ENCODE measurements around the gene C1orf21. TPM values are rescaled to one million over a fixed set of nuclear protein-coding genes. Genes with fewer than 3 reads are reported as not detected.

The C1orf21 gene
- total and polyA plus RNA-seq, 12 donors, result 20.6 to 76.7 (median 67.5) TPM

DNA sequence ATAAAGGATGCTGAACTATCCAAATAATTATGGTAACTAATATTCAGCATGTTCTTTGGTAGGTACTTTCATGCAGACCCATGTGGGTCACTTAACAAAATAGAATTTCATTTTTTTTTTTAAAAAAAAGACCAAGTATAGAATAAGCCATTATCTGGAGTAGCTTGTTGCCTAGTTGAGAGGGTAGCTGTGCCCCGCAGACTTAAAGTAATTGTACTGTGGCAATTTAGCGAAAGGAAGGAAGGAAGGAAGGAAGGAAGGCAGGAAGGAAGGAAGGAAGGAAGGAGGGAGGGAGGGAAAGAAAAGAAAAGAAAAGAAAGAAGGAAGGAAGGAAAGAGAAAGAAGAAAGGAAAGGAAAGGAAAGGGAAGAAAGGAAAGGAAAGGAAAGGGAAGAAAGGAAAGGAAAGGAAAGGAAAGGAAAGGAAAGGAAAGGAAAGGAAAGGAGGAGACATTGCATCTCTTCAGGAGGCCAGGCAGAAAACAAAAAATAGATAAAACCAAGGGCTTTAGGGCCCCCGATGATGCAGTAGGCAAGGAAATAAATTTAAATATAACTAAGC lies 35.3 kb upstream of the C1orf21 start:
- Histone ChIP-seq H3K4me3 (no peak overlapping the region), H3K27me3 (no peaks in the 10 kb centered on the region), H3K36me3 (no peaks in the 10 kb centered on the region), H3K4me1 (no peaks in the 10 kb centered on the region), H3K9me3 (no peaks in the 10 kb centered on the region), H3K27ac (no peak overlapping the region)
- 84 to 90% methylated on average over 3 of the region's 3 CpGs for WGBS, 2 donors
- intact Hi-C loops (cut with DNase I), result no loop called here
- no peak for DNase-seq
- TF ChIP-seq, protein P1, sequence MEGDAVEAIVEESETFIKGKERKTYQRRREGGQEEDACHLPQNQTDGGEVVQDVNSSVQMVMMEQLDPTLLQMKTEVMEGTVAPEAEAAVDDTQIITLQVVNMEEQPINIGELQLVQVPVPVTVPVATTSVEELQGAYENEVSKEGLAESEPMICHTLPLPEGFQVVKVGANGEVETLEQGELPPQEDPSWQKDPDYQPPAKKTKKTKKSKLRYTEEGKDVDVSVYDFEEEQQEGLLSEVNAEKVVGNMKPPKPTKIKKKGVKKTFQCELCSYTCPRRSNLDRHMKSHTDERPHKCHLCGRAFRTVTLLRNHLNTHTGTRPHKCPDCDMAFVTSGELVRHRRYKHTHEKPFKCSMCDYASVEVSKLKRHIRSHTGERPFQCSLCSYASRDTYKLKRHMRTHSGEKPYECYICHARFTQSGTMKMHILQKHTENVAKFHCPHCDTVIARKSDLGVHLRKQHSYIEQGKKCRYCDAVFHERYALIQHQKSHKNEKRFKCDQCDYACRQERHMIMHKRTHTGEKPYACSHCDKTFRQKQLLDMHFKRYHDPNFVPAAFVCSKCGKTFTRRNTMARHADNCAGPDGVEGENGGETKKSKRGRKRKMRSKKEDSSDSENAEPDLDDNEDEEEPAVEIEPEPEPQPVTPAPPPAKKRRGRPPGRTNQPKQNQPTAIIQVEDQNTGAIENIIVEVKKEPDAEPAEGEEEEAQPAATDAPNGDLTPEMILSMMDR (IDR thresholded peaks at IDR 0.05), result no peak
- ATAC-seq, result no peak

GRCh38 chr1:184352776-184353175 lies 34.1 kb upstream of the C1orf21 start:
- WGBS, 2 donors, result 85 to 96% methylated on average over 1 of the region's 1 CpG
- no peaks in the 10 kb centered on the region for H3K9me3 ChIP-seq
- DNase-seq (no peak), ATAC-seq (no peak)
- H3K4me3 ChIP-seq, result no peak overlapping the region
- H3K36me3 ChIP-seq, result no peaks in the 10 kb centered on the region
- intact Hi-C loops (cut with DNase I), result no loop called here
- no peak overlapping the region for H3K27ac ChIP-seq
- no peaks in the 10 kb centered on the region for H3K4me1 ChIP-seq
- TF ChIP-seq, protein P1 (IDR thresholded peaks at IDR 0.05), result no peak
- H3K27me3 ChIP-seq, result no peaks in the 10 kb centered on the region

DNA sequence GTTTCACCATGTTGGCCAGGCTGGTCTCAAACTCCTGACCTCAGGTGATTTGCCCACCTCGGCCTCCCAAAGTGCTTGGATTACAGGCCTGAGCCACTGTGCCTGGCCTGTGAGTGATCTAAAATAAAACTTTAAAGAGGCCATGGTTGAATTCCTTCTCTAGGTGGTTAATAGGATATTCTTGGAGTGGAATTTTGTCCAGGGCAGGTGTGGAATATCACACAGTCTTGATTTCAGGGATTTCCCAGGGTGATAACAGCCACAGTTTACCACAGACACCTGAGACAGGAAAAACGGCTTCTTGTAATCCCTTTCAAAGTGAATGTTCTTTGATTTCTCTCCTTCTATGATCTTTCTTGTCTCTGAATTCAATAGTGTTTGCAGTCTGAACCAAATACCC lies 32.1 kb upstream of the C1orf21 start:
- TF ChIP-seq, protein P1 (IDR thresholded peaks at IDR 0.05), result no peak
- no peaks in the 10 kb centered on the region for H3K9me3 ChIP-seq
- H3K27ac ChIP-seq, result no peak overlapping the region
- no peaks in the 10 kb centered on the region for H3K27me3 ChIP-seq
- H3K36me3 ChIP-seq, result no peaks in the 10 kb centered on the region
- no peaks in the 10 kb centered on the region for H3K4me1 ChIP-seq
- H3K4me3 ChIP-seq, result no peak overlapping the region
- 95% methylated on average over 2 of the region's 2 CpGs for WGBS, 2 donors
- ATAC-seq, result no peak
- no peak for DNase-seq
- intact Hi-C loops (cut with DNase I), result loop anchor here in 1 of 10 donors (1.0 kb wide), 1 partner anchor 21 kb away; no protein-coding TSS in a partner anchor

- Histone ChIP-seq H3K27me3 (no peaks in the 10 kb centered on the region), H3K4me3 (no peak overlapping the region), H3K9me3 (no peaks in the 10 kb centered on the region), H3K27ac (no peak overlapping the region), H3K4me1 (no peaks in the 10 kb centered on the region), H3K36me3 (no peaks in the 10 kb centered on the region)
- 89 to 91% methylated on average over 2 of the region's 2 CpGs for WGBS, 2 donors
- TF ChIP-seq, protein P1 (IDR thresholded peaks at IDR 0.05), result no peak
- intact Hi-C loops (cut with DNase I), result no loop called here
- no peak for DNase-seq
- no peak for ATAC-seq
These were observed 29.9 kb upstream of the C1orf21 start for GRCh38 chr1:184356891-184357290.

All from heart right ventricle (tissue), 16 donors.